Measurements from ENCODE around the gene OVOL3. TPM values are rescaled to one million over a fixed set of nuclear protein-coding genes. Genes with fewer than 3 reads are reported as not detected.

OVOL3 gene
- total RNA-seq, 1 experiment from 2014 or later = not detected

GRCh38 chr19:36106441-36106840 is 4.5 kb upstream of the OVOL3 start:
- H3K4me3 ChIP-seq = no peak overlapping the region
- H3K4me2 ChIP-seq = no peak overlapping the region
- no peaks in the 10 kb centered on the region for H3K79me2 ChIP-seq (ENCODE audit: low read depth)
- H3K27ac ChIP-seq = no peak overlapping the region
- no peaks in the 10 kb centered on the region for H3K36me3 ChIP-seq (ENCODE audit: low read depth)
- H3F3A ChIP-seq (ENCODE audit: insufficient read depth, low read depth) = no peaks in the 10 kb centered on the region; the same call in 1 of the 2 replicates
- no peaks in the 10 kb centered on the region; the same call in 1 of the 2 replicates for H4K20me1 ChIP-seq (ENCODE audit: insufficient read depth)
- H3K9me2 ChIP-seq (ENCODE audit: insufficient read depth) = no peaks in the 10 kb centered on the region
- no peak overlapping the region for H2AFZ ChIP-seq
- TF ChIP-seq EZH2 (IDR thresholded peaks at IDR 0.05; ENCODE audit: low read depth) = no peak
- TF ChIP-seq, protein P1, sequence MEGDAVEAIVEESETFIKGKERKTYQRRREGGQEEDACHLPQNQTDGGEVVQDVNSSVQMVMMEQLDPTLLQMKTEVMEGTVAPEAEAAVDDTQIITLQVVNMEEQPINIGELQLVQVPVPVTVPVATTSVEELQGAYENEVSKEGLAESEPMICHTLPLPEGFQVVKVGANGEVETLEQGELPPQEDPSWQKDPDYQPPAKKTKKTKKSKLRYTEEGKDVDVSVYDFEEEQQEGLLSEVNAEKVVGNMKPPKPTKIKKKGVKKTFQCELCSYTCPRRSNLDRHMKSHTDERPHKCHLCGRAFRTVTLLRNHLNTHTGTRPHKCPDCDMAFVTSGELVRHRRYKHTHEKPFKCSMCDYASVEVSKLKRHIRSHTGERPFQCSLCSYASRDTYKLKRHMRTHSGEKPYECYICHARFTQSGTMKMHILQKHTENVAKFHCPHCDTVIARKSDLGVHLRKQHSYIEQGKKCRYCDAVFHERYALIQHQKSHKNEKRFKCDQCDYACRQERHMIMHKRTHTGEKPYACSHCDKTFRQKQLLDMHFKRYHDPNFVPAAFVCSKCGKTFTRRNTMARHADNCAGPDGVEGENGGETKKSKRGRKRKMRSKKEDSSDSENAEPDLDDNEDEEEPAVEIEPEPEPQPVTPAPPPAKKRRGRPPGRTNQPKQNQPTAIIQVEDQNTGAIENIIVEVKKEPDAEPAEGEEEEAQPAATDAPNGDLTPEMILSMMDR (conservative IDR thresholded peaks at IDR 0.05) = no peak
- no peaks in the 10 kb centered on the region for H3K27me3 ChIP-seq (ENCODE audit: insufficient read depth, low read depth)
- peaks cover 10% of the 10 kb centered on the region for H3K4me1 ChIP-seq (replicated peaks; ENCODE audit: insufficient read depth)
- intact Hi-C loops (cut with micrococcal nuclease; ENCODE audit: unreplicated experiment) = no loop called here
- POLR2A ChIA-PET (ENCODE audit: unreplicated experiment) = no interaction called here
- CTCF ChIA-PET = interaction anchor here (0.6 kb wide), 1 partner anchor 84 kb away, joined by 3 read pairs; no protein-coding TSS in a partner anchor
- DNase-seq = no peak
- H3K9me3 ChIP-seq (ENCODE audit: insufficient read depth, low read depth) = no peaks in the 10 kb centered on the region
- no TSS peak for BruUV-seq (replicated peaks)

DNA sequence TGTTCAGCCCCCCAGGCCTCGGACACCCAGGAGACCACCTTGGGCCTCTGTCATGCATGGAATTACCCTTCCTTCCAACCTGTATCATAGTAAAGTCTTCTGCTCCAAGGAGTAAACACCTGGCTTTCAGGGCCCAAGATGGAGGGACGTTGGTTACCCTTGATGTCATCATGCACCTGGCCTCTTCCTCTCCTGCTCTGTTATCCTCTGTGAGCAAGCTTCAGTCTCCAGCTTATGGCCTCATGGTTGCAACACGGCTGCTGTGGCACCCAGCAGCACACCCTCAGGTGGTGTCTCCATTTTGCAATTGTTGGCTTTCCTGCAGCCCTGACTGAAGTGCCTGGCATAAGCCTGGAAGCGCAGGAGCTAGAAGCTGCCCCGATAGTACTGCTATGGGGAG is 4.0 kb upstream of the OVOL3 start:
- no peak for TF ChIP-seq EZH2 (IDR thresholded peaks at IDR 0.05; ENCODE audit: low read depth)
- TF ChIP-seq, protein P1 (conservative IDR thresholded peaks at IDR 0.05) = no peak
- ChIA-PET CTCF (interaction anchor here (0.6 kb wide), 1 partner anchor 83 kb away, joined by 3 read pairs; no protein-coding TSS in a partner anchor), POLR2A (ENCODE audit: unreplicated experiment) (no interaction called here)
- Histone ChIP-seq H4K20me1 (ENCODE audit: insufficient read depth) (no peaks in the 10 kb centered on the region; the same call in 1 of the 2 replicates), H2AFZ (no peak overlapping the region), H3K27me3 (ENCODE audit: insufficient read depth, low read depth) (no peaks in the 10 kb centered on the region), H3K36me3 (ENCODE audit: low read depth) (no peaks in the 10 kb centered on the region), H3K9me3 (ENCODE audit: insufficient read depth, low read depth) (no peaks in the 10 kb centered on the region), H3F3A (ENCODE audit: insufficient read depth, low read depth) (no peaks in the 10 kb centered on the region; the same call in 1 of the 2 replicates), H3K4me2 (no peak overlapping the region), H3K79me2 (ENCODE audit: low read depth) (no peaks in the 10 kb centered on the region), H3K9me2 (ENCODE audit: insufficient read depth) (no peaks in the 10 kb centered on the region), H3K4me1 (replicated peaks; ENCODE audit: insufficient read depth) (peaks cover 10% of the 10 kb centered on the region), H3K4me3 (no peak overlapping the region), H3K27ac (no peak overlapping the region)
- no TSS peak for BruUV-seq (replicated peaks)
- intact Hi-C loops (cut with micrococcal nuclease; ENCODE audit: unreplicated experiment) = no loop called here
- no peak for DNase-seq

- Histone ChIP-seq H4K20me1 (ENCODE audit: insufficient read depth) (no peaks in the 10 kb centered on the region; the same call in 1 of the 2 replicates), H3K79me2 (ENCODE audit: low read depth) (peaks cover 8% of the 10 kb centered on the region), H3K4me2 (no peak overlapping the region), H3K36me3 (ENCODE audit: low read depth) (no peaks in the 10 kb centered on the region), H3F3A (ENCODE audit: insufficient read depth, low read depth) (no peaks in the 10 kb centered on the region; the same call in 1 of the 2 replicates), H3K4me3 (no peak overlapping the region), H2AFZ (no peak overlapping the region), H3K27me3 (ENCODE audit: insufficient read depth, low read depth) (no peaks in the 10 kb centered on the region), H3K9me3 (ENCODE audit: insufficient read depth, low read depth) (no peaks in the 10 kb centered on the region), H3K4me1 (replicated peaks; ENCODE audit: insufficient read depth) (peaks cover 12% of the 10 kb centered on the region), H3K9me2 (ENCODE audit: insufficient read depth) (no peaks in the 10 kb centered on the region), H3K27ac (no peak overlapping the region)
- intact Hi-C loops (cut with micrococcal nuclease; ENCODE audit: unreplicated experiment) = no loop called here
- DNase-seq = no peak
- CTCF ChIA-PET = no interaction called here
- POLR2A ChIA-PET (ENCODE audit: unreplicated experiment) = no interaction called here
- BruUV-seq (replicated peaks) = no TSS peak
- TF ChIP-seq EZH2 (IDR thresholded peaks at IDR 0.05; ENCODE audit: low read depth) = no peak
Observed at GRCh38 chr19:36108684-36109083, 2.3 kb upstream of the OVOL3 start.

DNA sequence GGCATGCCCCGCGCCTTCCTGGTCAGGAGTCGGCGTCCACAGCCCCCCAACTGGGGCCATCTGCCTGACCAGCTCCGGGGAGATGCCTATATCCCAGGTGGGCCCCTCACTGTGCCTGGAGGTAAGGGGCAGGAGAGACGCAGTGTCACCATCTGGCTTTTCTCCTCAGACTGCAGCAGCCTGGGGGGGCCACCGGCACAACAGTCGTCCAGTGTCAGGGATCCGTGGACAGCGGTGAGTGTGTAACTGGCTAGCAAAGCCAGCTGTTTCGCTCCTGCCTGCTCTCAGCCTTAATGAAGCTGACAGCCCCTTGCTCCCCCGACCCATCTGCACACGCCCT is 227 bp downstream of the OVOL3 start:
- no TSS peak for BruUV-seq (replicated peaks)
- Histone ChIP-seq H3K4me1 (replicated peaks; ENCODE audit: insufficient read depth) (peaks cover 9% of the 10 kb centered on the region), H3F3A (ENCODE audit: insufficient read depth, low read depth) (peaks cover 12% of the 10 kb centered on the region), H3K27me3 (ENCODE audit: insufficient read depth, low read depth) (no peaks in the 10 kb centered on the region), H3K27ac (no peak overlapping the region), H2AFZ (no peak overlapping the region), H3K4me2 (no peak overlapping the region), H4K20me1 (ENCODE audit: insufficient read depth) (no peaks in the 10 kb centered on the region; the same call in none of the 2 replicates), H3K36me3 (ENCODE audit: low read depth) (no peaks in the 10 kb centered on the region), H3K79me2 (ENCODE audit: low read depth) (peaks cover 19% of the 10 kb centered on the region), H3K9me3 (ENCODE audit: insufficient read depth, low read depth) (no peaks in the 10 kb centered on the region), H3K9me2 (ENCODE audit: insufficient read depth) (no peaks in the 10 kb centered on the region), H3K4me3 (no peak overlapping the region)
- TF ChIP-seq EZH2 (IDR thresholded peaks at IDR 0.05; ENCODE audit: low read depth) = no peak
- POLR2A ChIA-PET (ENCODE audit: unreplicated experiment) = no interaction called here
- intact Hi-C loops (cut with micrococcal nuclease; ENCODE audit: unreplicated experiment) = loop anchor here (10.0 kb wide), 1 partner anchor 56 kb away; the partner anchor contains the start of genes THAP8 and WDR62
- CTCF ChIA-PET = no interaction called here
- no peak for DNase-seq
